OCI-LY1 (cell line): ENCODE data around the gene DYRK1A.

Experiments used
- EZH2 ChIP-seq: fragments of 200-600 bp; sonication (generic), shearing (Covaris generic); IDR thresholded peaks from 2 replicates; pipeline ENCODE4 v1.8.0; 2017; ENCODE audit warnings: borderline replicate concordance, mixed run types, mild to moderate bottlenecking, antibody characterized with exemption, low read length, moderate library complexity, mixed read lengths
- TF ChIP-seq, protein P1 (sequence below): fragments of 200-600 bp; sonication (generic), shearing (Covaris generic); IDR thresholded peaks from 2 replicates; pipeline ENCODE4 v1.5.1; 2017; ENCODE audit warnings: mild to moderate bottlenecking, antibody characterized with exemption, low read length, moderate library complexity, mixed read lengths

DNA sequence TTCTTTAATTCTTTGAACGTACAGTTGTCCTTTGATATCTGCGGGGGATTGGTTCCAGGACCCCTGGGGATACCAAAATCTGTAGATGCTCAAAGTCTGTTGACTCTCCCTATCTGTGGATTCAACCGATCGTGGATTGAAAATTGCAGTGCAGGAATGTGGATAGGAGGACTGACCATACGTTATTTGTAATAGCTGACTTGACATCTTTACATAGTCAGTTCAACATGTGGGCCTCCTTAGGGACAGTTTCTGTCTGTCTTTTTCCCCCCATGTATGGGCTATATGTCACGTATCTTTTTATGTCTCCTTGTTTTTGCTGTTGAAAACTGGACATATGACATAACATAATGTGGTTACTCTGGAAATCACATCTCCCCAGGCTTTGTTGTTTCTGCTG, 204.9 kb downstream of the DYRK1A start:
- TF ChIP-seq, protein P1, sequence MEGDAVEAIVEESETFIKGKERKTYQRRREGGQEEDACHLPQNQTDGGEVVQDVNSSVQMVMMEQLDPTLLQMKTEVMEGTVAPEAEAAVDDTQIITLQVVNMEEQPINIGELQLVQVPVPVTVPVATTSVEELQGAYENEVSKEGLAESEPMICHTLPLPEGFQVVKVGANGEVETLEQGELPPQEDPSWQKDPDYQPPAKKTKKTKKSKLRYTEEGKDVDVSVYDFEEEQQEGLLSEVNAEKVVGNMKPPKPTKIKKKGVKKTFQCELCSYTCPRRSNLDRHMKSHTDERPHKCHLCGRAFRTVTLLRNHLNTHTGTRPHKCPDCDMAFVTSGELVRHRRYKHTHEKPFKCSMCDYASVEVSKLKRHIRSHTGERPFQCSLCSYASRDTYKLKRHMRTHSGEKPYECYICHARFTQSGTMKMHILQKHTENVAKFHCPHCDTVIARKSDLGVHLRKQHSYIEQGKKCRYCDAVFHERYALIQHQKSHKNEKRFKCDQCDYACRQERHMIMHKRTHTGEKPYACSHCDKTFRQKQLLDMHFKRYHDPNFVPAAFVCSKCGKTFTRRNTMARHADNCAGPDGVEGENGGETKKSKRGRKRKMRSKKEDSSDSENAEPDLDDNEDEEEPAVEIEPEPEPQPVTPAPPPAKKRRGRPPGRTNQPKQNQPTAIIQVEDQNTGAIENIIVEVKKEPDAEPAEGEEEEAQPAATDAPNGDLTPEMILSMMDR, result no peak
- no peak for TF ChIP-seq EZH2
